ENCODE data around the gene APLP2.

- TF ChIP-seq SUZ12 (IDR thresholded peaks at IDR 0.05; ENCODE audit: extremely low read depth, insufficient read depth, insufficient read length) (no peak), YY1 (IDR thresholded peaks at IDR 0.05; ENCODE audit: insufficient read depth, insufficient read length) (no peak), ZNF274 (IDR thresholded peaks at IDR 0.05; ENCODE audit: low read depth, low read length) (no peak)
These were observed 27.1 kb downstream of the APLP2 start for GRCh38 chr11:130096823-130097222.
